HUES6 (cell line): Measurements from ENCODE around the gene CHST12.

ENCODE experiments used
- H3K27ac ChIP-seq: 2 replicates; pipeline ENCODE4 v1.7.0; 2013; ENCODE audit warnings: low read depth, mild to moderate bottlenecking, low read length, inconsistent platforms
- H3K27me3 ChIP-seq: 2 replicates; pipeline ENCODE4 v1.6.1; 2013; ENCODE audit warnings: low read length; ENCODE audit not compliant: control insufficient read depth, insufficient read depth
- H3K36me3 ChIP-seq: 2 replicates; pipeline ENCODE4 v1.6.1; 2013; ENCODE audit warnings: low read length; ENCODE audit not compliant: control insufficient read depth, insufficient read depth
- H3K4me1 ChIP-seq: 2 replicates; pipeline ENCODE4 v1.6.1; 2013; ENCODE audit warnings: low read length; ENCODE audit not compliant: control insufficient read depth, insufficient read depth
- H3K4me3 ChIP-seq: 2 replicates; pipeline ENCODE4 v1.5.1; 2013; ENCODE audit warnings: low read depth, low read length
- H3K9ac ChIP-seq: one replicate; pipeline ENCODE4 v1.6.1; 2013; ENCODE audit warnings: mild to moderate bottlenecking, low read length
- H3K9me3 ChIP-seq: 2 replicates; pipeline ENCODE4 v1.6.1; 2013; ENCODE audit warnings: low read depth, low read length; ENCODE audit not compliant: control insufficient read depth, insufficient read depth

The CHST12 gene

GRCh38 chr7:2438186-2438585 is 34.8 kb downstream of the CHST12 start:
- Histone ChIP-seq H3K4me1 (no peaks in the 10 kb centered on the region), H3K4me3 (no peak overlapping the region), H3K36me3 (peaks cover 25% of the 10 kb centered on the region), H3K27me3 (no peaks in the 10 kb centered on the region), H3K9me3 (no peaks in the 10 kb centered on the region), H3K27ac (no peak overlapping the region), H3K9ac (no peak overlapping the region)

GRCh38 chr7:2438775-2439174 is 35.4 kb downstream of the CHST12 start:
- Histone ChIP-seq H3K9ac (no peak overlapping the region), H3K9me3 (no peaks in the 10 kb centered on the region), H3K4me1 (no peaks in the 10 kb centered on the region), H3K4me3 (no peak overlapping the region), H3K27me3 (no peaks in the 10 kb centered on the region), H3K27ac (no peak overlapping the region), H3K36me3 (peaks cover 19% of the 10 kb centered on the region)

- H3K9ac ChIP-seq, result no peak overlapping the region
- peaks cover 10% of the 10 kb centered on the region for H3K36me3 ChIP-seq
- H3K9me3 ChIP-seq, result no peaks in the 10 kb centered on the region
- H3K27me3 ChIP-seq, result no peaks in the 10 kb centered on the region
- H3K27ac ChIP-seq, result no peak overlapping the region
- no peaks in the 10 kb centered on the region for H3K4me1 ChIP-seq
- no peak overlapping the region for H3K4me3 ChIP-seq
Observed at GRCh38 chr7:2440608-2441245, 37.3 kb downstream of the CHST12 start.

- Histone ChIP-seq H3K4me1 (no peaks in the 10 kb centered on the region), H3K27me3 (no peaks in the 10 kb centered on the region), H3K4me3 (no peak overlapping the region), H3K9ac (no peak overlapping the region), H3K27ac (no peak overlapping the region), H3K36me3 (peaks cover 5% of the 10 kb centered on the region; the same call in 1 of the 2 replicates), H3K9me3 (no peaks in the 10 kb centered on the region)
Observed at GRCh38 chr7:2441430-2442058, 38.1 kb downstream of the CHST12 start.

GRCh38 chr7:2443491-2443890 is 40.1 kb downstream of the CHST12 start:
- no peaks in the 10 kb centered on the region for H3K4me1 ChIP-seq
- H3K27me3 ChIP-seq, result no peaks in the 10 kb centered on the region
- H3K4me3 ChIP-seq, result no peak overlapping the region
- no peaks in the 10 kb centered on the region for H3K9me3 ChIP-seq
- H3K36me3 ChIP-seq, result no peaks in the 10 kb centered on the region; the same call in 1 of the 2 replicates
- no peak overlapping the region for H3K9ac ChIP-seq
- H3K27ac ChIP-seq, result no peak overlapping the region

- Histone ChIP-seq H3K27me3 (no peaks in the 10 kb centered on the region), H3K36me3 (no peaks in the 10 kb centered on the region; the same call in 1 of the 2 replicates), H3K4me3 (no peak overlapping the region), H3K27ac (no peak overlapping the region), H3K9ac (no peak overlapping the region), H3K9me3 (no peaks in the 10 kb centered on the region), H3K4me1 (no peaks in the 10 kb centered on the region)
Observed at GRCh38 chr7:2444476-2444875, 41.1 kb downstream of the CHST12 start.

- Histone ChIP-seq H3K36me3 (no peaks in the 10 kb centered on the region; the same call in 1 of the 2 replicates), H3K9me3 (no peaks in the 10 kb centered on the region), H3K4me1 (no peaks in the 10 kb centered on the region), H3K4me3 (no peak overlapping the region), H3K27ac (no peak overlapping the region), H3K27me3 (no peaks in the 10 kb centered on the region), H3K9ac (no peak overlapping the region)
Observed at GRCh38 chr7:2445047-2445446, 41.6 kb downstream of the CHST12 start.

GRCh38 chr7:2445898-2446555 is 42.6 kb downstream of the CHST12 start:
- no peaks in the 10 kb centered on the region for H3K4me1 ChIP-seq
- H3K36me3 ChIP-seq, result no peaks in the 10 kb centered on the region; the same call in 1 of the 2 replicates
- H3K9me3 ChIP-seq, result no peaks in the 10 kb centered on the region
- H3K4me3 ChIP-seq, result no peak overlapping the region
- H3K27me3 ChIP-seq, result no peaks in the 10 kb centered on the region
- 0 out of 2 replicates have a peak overlapping the region, but pooled peaks have one; percentile 50 for H3K27ac ChIP-seq
- no peak overlapping the region for H3K9ac ChIP-seq

GRCh38 chr7:2446676-2447075 is 43.3 kb downstream of the CHST12 start:
- Histone ChIP-seq H3K4me3 (no peak overlapping the region), H3K36me3 (no peaks in the 10 kb centered on the region; the same call in 1 of the 2 replicates), H3K9me3 (no peaks in the 10 kb centered on the region), H3K4me1 (peaks cover 2% of the 10 kb centered on the region; the same call in 1 of the 2 replicates), H3K27me3 (no peaks in the 10 kb centered on the region), H3K27ac (no peak overlapping the region), H3K9ac (no peak overlapping the region)

- Histone ChIP-seq H3K4me3 (no peak overlapping the region), H3K4me1 (peaks cover 7% of the 10 kb centered on the region), H3K27ac (no peak overlapping the region)
Observed at GRCh38 chr7:2450198-2451107, 47.0 kb downstream of the CHST12 start.

More at GRCh38 chr7:2450198-2451107, 47.0 kb downstream of the CHST12 start:
- no peak overlapping the region for H3K9ac ChIP-seq
- H3K9me3 ChIP-seq, result no peaks in the 10 kb centered on the region
- H3K27me3 ChIP-seq, result no peaks in the 10 kb centered on the region
- H3K36me3 ChIP-seq, result no peaks in the 10 kb centered on the region
